Limb (tissue), 2 donors: ENCODE measurements around the gene CHID1.

Experiments
- DNase-seq, 2 donors: peaks; one replicate each; pipeline ENCODE4 v3.0.0-alpha.2; 2016; ENCODE audit errors: extremely low spot score in 2 of 2

CHID1 gene

DNA sequence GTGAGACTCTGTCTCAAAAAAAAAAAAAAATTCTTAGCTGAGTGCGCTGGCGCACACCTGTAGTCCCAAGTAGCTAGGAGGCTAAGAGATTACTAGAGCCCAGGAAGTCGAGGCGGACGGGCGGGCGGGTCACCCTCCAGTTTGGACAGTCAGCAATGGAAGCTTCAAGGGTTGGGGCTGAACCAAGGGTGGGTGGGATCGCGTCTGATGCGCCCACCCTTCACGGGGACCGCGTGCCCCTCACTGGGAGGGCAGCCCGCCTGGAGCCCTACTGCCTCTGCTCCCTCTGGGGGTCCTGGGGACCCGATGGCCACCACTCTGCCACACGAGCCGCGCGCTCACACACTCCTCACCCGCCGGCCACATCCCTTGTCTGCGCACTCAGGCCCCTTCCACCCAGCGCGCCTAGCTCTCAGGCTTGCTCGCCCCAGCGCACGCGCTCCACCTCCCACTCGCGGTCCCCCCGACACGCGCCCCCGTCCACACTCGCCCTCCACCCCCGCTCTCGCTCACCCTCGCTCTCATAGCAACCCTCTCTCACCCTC lies 494 bp downstream of the CHID1 start:
- DNase-seq, result no peak

DNA sequence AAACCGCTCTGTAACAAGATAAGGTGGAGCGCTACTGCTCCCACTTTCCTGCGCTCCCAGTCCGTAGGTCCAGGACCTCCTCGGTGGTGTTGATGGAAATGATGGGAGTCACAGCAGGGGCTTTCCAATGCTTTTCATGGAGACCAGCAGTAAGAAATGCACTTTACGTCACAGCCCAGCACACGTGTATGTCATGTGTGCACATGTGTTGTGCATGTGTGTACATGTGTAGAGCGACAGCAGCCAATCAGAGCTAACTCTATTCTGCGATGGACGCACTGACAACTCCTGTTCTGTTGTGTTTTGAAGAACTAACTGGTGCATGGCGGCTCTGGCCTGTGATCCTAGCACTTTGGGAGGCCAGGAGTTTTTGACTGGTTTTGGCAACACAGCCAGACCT lies 1.2 kb downstream of the CHID1 start:
- DNase-seq, result no peak

DNA sequence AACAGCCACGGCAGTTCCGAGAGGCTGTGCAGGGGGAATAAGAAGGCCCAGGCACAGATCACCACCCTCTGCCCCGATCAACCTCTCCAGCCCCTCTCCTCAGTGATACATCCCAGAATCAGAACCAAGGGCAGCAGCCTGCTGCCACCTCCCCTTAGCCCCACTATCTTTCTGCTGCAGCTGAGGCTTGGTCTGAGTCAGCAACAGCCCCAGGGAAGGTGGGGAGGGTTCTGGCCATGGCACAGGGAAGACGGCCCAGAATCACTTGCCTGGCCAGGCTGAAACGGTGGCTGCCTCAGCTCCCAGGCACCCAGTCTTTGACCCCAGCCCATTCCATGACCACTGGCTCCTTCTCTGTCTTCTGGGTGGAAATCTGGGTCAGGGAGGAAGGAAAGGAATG lies 2.3 kb downstream of the CHID1 start:
- no peak for DNase-seq

DNA sequence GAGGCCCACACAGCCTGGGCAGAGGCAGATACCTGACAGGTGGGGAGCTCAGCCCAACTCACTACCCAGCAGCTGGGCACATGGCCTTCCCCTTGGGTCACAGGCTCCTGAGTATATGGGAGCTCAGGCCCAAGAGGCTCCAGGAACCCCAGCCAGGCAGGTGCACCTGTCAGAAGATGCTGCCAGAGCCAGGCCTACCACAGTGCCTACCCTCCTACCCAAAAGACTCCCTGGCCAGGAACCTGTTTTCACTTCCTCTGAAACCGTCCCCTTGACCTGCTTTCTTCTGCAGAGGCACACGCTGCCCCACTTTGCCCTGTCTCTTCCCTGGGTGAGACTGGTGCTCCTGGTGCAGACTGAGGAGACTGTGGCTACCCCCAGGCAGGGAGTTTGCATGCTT lies 2.9 kb downstream of the CHID1 start:
- no peak for DNase-seq

DNA sequence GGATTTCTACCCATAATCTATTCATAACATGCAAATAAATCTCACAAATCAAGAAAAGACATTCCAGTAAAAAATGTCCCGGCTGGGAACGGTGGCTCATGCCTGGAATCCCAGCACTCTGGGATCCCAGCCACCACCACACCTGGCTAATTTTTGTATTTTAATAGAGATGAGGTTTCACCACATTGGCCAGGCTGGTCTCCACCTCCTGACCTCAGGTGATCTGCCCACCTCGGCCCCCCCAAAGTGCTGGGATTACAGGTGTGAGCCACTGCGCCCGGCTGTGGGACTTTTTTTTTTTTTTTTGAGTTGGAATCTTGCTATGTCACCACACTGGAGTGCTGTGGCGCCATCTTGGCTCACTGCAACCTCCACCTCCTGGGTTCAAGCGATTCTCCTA lies 4.7 kb downstream of the CHID1 start:
- DNase-seq, result no peak

DNA sequence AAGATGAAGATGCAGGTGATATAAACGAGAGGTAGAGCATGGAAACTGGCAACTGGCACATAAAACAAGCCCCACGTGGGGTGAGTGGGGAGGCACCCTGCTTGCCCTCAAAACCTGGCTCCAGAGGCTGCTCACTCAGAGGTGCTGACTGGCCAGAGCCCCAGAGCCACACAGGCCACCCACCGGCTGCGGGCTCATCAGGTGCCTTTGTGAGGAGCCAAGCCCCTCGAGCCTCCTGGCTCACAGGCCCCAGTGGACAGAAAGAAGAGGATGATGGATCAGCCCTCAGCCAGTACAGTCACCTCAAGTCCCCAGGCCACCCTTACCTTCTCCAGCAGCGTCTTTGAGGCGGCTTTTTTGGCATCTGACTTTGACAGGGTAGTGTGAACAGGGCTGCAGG lies 6.2 kb downstream of the CHID1 start:
- DNase-seq, result no peak

DNA sequence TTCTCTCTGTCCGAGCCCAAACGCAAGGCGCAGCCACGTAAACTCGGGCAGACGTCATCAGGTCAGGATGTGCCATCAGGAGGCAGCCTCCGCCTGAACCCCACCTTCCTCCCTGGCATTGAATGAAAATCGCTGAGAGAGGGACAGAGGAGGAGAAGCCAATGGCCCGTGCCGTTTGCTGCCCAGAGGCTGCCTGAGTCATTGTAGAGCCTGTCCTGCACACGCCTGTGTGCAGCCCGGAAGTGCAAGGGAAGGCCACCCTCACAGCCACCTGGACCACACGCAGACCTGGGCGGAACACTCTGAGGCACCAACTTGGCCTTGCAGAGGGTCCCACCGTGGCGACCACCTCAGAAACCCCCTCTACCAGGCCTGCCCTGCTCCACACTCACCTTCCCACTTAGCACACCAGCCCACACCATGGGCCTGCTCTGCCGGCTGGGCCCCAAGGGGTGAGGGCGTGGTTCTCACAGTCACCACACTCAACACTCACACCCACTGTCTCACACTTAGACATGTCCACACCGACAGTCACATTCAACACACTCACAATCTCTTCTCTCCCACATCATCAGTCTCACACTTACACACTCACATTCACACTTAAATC lies 9.1 kb downstream of the CHID1 start:
- no peak for DNase-seq

DNA sequence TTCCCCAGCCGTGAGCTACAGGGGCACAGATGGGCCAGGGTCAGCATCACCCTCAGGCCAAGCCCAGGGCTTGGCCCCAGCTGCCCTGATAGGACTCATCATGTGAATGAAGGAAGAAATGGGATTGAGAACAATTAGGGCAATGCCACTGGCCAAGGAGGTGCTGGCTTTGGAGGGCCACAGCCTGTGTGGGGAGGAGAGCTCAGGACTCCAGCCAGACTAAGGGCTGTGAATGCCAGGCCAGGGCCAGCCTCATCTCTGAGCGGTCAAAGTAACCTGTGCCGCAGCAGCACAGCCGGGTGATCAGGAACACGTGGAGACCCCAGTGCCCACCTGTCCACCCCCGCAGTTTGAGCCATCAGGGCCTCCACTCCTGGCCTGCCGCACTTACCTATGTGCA lies 10.1 kb downstream of the CHID1 start:
- DNase-seq, result no peak

DNA sequence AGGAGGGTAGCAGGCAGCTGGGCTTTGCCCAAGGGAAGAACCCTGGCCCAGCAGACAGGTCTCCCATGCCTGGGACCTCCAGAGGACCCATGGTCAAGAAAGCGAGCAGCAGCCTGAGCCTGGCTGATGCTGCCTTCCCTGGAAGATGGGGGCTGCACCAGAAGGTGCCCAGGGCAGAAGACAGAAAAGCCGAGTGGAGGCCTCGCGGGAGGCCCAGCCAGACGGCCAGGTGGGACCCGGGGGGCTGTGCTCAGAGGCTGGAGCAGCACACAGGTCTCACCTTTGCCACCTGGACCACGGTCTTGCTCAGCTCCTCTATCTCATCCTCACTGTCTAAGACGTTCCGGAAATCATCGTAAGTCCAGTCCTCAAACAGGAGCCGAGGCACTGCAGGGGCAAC lies 10.9 kb downstream of the CHID1 start:
- DNase-seq, result no peak

DNA sequence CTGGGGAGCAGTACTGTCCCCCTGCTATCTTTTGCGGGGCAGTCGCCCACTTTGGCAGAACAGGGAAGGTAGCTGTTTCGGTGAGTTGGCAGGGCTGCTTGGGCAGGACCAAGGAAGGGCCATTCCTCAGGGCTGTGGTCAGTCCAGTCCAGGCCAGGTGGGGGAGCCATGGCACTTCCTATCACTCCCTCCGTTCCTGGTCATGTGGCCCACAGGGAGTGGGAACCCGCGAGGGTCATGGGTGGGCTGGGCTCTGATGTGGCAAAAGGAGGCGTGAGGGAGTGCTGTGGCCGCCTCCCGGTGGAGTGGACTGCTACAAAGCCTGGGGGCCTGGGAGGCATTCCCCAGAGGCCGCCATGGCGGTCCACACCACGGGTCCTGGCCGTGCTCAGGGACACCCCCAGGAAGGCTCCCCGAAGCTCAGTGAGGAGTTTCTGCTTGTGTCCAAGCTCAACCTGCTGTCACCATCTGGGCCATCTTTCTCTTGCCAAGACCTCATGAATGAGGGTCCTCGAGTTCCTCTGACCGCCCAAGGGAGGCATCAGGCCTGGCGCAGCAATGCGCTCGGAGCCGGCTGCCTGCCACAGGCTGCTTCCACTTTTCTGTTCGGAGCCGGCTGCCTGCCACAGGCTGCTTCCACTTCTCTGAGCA lies 11.9 kb downstream of the CHID1 start:
- DNase-seq, result no peak

DNA sequence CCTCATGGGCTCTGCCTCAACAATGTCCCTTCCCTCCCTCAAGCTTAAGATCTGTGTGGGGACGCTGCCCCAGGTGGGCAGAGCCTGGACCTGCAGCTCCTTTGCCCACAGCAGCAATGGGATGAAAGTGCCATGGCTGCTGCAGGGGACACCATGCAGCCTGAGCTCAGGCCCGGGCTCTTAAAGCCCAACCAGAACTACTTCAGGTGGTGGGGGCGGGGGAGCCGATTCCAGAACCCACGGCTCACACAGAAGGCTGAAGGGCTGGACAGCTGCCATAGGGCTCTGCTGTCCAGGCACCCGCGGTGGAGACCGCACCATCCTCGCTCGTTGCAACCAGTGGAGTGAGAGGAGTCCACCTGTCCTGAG lies 12.5 kb downstream of the CHID1 start:
- no peak for DNase-seq

DNA sequence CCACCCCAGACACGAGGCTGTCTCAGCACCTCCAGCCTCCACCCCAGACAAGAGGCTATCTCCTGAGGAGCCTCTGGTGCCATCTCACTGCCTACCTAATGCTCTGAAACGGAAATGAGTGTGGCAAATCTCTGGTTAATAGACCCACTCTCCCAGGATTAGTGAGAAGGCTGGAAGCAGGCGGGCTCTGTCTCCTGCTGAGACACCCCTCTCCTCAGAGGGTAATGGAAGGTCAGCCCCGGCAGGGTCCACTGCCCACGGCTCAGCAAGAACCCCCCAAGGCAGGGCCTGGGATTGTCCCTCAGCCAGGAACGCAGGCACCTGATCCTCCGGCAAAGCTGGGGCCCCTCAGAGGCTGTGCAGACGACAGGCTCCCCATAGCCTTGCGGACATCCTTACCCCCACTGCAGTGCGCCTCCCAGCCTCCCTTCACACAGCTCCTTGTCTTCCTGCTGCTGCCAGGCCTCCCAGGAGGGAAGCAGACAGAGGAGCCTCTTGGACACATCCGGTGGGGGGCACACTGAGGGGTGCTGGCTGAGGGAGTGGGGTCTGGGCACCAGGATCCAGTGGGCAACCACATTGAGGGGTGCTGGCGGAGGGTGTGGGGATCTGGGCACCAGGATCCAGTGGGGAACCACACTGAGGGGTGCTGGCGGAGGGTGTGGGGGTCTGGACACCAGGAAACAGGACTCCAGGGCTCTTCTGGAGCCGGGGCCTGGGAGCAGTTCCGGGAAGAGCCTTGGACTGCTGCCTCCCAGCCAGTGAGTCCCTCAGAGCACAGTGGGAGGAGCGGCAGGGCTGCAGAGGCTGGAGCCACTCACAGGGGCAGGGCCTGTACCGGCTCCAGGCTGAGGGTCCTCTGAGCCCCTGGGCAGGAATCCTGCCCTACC lies 13.1 kb downstream of the CHID1 start:
- DNase-seq, result no peak

DNA sequence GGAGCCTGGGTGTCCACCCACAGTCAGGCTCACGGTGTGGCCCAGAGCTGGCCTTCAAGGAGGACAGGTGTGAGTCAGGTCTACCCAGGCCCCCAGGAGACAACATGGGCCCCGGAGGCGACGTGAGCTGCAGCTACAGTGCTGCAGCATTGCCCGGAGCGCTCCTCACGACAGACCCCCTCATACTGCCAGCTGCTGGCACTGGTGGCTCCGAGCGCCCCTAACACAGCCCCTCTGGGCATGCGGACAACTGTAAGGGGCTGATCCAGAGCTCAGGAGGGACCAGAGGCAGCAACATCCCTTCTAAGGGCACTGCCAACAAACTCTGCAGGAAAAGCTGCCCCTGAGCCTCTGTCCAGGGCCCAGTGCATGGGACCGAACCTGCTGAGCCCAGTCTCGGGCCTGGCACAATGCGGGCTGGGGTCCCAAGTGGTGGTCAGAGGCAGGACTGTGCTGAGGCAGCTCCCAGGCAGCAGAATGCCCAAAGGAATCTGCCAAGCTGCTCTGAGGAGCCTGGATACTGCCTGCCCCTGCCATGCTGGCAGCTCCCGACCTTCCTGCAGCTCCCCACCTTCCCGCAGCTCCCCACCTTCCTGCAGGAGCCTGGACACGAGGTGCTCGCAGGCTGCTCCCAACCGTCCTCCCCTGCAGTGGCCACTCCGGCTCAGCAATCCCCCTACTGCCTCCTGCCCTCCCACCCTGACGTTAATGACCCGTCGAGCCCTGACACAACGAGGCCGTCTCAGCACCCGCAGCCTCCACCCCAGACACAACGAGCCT lies 15.1 kb downstream of the CHID1 start:
- DNase-seq, result no peak

DNA sequence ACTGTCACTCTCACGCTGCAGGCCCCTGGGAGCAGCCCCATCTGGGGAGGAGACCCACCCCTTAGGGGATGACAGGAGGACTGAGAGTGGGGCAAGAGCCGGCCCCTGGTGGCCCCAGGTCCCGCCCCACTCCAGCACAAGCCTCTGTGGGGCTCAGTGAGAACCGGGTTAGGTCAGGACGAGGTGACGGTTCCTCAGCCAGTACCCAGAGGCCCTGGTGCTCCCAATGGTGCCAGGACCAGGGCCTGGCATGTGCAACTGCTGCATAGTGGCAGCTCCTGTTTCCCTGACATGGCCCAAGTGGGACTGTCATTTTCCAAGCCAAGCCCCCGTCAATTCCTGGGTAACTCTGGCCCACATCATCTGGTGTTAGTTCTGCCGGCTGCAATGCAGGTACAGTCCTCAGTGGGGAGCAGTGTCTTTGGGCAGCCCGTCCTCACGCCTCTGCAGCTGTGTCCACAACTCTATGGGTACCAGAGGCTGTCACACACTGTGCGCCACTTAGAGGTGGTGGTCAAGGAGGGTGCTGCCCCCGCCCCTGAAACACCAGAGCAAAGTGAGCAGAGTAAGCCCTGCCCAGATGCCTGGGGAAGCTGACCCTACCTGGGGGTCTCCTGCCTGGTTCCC lies 15.9 kb downstream of the CHID1 start:
- DNase-seq, result no peak

DNA sequence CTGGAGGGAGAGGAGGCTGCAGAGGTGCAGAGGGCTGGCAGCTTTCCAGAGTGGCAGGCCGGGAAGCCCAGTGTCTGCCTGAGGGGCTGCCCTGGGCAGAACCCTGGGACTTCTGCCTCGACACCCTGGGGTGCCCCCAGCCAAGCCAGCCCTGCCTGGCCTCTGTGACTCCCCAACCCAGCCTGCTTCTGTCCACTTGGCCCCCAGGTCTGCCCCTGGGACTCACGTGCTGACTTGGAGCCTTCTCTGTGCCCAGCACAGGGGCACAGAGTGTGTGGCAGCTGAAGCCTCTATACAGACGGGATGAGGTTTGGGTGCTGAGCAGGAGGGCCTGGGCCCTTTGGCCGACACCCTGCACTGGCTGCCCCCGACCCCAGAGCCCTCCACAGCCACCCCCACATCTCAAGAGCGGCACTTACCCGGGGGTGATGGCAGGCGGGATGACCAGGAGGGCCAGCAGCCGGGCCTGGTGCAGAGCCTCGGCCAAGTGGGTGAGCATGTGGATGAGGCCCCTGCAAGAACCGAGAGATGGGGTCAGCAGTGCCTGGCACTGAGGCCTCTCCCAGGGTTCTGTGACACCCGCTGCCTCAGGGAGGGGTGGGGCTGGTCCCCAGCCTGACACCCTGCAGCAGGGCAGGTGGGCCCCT lies 17.5 kb downstream of the CHID1 start:
- no peak for DNase-seq

DNA sequence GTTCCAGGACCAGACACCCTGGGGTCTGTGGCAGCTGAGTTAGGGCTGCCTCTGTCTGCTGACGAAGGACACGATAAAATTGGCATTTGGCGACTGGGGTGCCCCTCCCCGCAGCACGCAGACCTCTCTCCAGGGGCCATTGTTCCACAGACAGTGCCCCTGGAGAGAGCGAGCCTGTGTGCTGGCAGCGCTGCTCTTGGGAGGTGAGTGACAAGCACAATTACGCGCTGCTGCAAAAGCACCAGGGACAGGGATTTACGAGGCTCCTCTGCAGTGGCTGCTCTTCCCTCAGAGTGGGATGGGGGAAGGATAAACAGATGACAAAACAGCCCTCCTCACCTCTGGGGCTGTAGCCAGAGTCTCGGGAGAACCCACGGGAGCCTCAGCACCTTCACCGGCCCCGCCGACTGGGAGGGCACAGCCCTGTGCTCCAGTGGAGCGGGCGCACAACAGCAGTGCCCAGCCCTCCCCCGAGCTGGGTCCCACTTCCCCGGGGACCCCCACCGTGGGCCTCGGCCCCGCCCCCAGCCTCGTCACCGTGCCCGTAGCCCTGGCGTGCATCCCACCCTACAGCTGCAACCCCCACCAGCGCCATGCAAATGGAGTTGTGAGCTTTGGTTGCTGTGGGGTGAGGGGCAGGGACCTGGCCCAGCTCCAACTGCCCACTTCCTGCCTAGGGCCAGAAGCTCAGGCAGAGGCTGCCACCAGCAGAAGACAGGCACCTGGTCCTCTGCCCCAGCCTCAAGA lies 19.6 kb downstream of the CHID1 start:
- DNase-seq, result peak in 1 of 2 donors; percentile 69

DNA sequence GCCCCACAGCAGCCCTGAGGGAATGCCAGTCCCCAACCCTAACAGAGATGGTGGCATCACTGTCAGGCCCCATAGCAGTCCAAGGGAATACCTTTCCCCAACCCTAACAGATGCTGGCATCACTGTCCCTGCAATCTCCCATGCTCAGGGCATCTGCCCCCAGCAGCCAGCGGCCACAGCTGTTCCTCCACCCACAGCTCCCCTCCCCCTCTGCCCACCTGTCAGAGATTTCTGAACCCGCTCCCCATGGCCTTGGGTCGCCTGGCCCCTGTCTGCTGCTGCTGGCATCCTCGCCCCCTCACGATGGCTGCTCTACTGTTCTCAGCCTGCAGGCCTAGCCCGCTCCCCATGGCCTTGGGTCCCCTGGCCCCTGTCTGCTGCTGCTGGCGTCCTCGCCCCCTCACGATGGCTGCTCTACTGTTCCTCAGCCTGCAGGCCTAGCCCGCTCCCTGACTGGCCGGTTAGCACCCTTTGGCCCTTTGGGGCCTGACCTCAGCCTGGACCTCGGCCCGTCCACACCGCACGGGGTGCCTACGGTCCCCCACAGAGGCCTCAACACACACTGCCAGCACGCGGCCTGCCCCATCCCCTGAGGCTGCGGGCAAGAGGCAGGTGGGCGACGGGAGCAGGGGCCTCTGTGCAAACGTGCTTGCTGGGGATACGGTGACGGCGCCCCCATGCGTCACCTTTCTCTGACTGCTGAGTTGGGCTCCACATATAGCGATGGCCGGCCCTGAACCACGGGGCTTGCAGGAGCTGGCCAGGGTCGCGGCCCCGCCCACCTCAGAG lies 20.7 kb downstream of the CHID1 start:
- no peak for DNase-seq

DNA sequence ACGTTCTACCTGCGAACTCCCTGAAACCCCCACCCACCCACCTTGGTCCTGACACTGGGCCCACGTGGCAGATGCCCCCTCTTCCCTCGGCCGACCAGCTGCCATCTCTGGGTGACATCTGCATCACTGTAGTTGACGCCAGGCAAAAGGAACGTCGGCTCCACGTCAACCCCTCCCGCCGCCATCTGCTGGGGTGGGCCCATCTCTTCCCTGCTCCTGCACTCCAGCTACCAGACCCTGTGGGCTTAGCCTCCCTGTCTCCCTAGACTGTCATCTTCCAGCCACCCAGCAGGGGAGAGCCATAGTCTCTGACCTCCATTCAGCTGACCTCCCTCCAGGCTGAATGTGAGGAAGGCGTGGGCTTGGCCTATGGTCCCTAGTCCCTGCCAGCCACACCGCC lies 21.4 kb downstream of the CHID1 start:
- no peak for DNase-seq
